HG03571 (cell line): ENCODE measurements around the gene ZNF275.
"Not testable (repeated sequence)": the region's sequence is repeated elsewhere in the genome, so short reads cannot be mapped to it uniquely, and the experiment has no call there.

ENCODE experiments used
- ATAC-seq: cut with Tn5 transposase; IDR thresholded peaks from one replicate; pipeline ENCODE4 v1.9.1; 2021; ENCODE audit not compliant: unreplicated experiment

ZNF275 gene

DNA sequence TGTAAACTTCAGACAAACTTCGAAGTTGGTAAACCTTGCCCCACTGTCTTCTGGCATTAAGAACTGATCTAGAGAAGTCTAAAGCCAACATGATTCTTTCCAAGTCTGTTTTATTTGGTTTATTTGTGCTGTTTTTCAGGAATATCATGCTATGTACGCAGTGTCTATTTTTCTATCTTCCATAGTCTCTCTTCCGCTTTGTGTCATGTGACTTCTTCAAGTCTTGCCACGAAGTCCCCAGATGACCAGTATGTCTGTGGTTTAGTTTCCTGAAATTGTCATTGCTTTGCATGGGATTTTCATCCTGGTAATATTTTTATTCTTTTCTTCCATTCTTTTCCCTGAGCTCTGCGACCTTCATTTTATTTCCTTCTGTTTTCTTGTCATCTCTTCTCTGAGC is 52.1 kb downstream of the ZNF275 start:
- ATAC-seq = no peak

DNA sequence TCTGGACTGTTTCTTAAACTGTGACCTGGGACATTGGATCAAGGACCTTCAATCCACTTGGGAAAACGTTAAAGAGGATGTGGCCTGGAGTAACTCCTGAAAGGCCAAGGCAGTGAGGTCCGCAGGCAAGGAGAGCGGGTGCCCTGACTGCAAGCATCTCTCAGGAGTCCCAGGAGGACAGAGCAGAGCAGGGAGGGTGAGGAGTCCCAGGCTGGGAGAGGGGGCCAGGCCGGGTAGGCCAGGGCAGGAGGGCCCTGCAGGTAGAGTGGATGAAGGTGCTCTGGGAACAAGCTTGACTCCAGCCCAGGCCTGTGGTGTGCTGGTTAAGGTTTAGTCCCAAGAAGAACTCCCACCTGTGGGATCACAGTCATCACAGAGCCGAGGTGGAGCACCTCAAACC is 53.4 kb downstream of the ZNF275 start:
- ATAC-seq = no peak

DNA sequence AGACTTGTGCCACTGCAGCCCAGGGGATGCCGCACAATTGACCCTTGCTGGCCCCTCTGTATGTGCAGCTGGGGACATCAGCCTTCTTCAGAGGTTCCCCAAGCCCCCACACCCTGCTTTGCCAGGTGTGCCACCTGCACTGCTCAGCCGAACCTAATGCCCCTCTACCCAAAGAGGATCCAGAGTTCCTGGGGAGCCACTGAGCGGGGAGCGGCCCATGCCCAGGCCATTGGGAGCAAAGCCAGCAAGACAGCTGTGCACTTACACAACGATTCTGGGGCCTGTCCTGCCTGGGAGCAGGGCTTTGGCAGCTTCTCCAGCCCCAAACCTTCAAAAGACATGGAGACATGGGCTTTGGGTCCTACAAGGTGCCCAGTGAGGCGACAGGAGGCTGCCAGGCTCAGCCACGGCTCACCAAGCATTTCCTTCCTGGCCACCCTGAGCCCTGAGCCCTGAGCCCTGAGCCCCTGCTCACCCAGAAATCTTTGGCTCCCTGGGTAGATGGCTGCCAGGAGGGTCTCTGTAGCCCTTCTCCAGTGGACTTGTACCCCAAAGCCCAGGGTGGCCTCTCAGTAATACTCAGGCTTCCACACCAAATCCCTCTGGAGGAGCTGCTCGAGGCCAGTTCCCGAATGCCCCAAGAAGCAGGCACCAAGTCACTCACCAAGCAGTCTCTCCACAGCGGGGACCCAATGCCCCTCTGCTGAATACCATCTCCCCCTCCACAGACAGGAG is 54.2 kb downstream of the ZNF275 start:
- ATAC-seq = no peak

DNA sequence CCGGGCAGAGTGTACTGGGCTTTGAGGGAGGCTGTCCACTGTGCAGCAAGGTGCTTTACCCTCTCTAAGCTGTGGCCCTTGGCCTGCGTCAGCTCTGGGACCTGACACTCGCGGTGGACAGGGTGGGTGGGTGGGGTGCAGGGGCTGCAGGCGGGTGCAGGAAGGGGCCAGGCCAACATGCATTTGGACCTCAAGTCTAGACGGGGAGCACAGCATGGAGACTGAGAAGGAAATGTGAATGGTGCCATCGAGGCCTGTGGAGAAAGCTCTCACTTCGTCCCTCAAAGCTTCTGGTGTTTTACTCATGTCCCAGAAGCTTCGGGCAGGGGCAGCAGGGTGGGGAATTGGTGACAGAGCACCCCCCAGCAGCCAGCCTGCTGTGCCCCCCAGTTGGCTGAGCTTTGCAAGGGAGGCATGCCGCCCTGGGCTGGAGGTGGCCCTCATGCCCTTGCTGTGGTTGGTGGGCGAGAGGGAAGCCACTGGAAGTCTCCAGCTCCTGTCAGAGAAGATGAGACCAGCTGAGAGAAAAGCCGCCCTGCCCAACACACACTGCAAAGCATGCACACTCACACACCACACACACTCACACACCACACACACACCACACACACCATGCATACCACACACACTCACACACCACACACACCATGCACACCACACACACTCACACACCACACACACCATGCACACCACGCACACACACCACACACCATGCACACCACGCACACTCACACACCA is 54.9 kb downstream of the ZNF275 start:
- ATAC-seq = no peak

DNA sequence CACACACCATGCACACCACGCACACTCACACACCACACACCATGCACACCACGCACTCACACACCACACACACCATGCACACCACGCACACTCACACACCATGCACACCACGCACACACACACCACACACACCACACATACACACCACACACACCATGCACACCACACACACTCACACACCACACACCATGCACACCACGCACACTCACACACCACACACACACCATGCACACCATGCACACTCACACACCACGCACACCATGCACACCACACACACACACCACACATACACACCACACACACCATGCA is 55.5 kb downstream of the ZNF275 start:
- not testable (repeated sequence) for ATAC-seq

DNA sequence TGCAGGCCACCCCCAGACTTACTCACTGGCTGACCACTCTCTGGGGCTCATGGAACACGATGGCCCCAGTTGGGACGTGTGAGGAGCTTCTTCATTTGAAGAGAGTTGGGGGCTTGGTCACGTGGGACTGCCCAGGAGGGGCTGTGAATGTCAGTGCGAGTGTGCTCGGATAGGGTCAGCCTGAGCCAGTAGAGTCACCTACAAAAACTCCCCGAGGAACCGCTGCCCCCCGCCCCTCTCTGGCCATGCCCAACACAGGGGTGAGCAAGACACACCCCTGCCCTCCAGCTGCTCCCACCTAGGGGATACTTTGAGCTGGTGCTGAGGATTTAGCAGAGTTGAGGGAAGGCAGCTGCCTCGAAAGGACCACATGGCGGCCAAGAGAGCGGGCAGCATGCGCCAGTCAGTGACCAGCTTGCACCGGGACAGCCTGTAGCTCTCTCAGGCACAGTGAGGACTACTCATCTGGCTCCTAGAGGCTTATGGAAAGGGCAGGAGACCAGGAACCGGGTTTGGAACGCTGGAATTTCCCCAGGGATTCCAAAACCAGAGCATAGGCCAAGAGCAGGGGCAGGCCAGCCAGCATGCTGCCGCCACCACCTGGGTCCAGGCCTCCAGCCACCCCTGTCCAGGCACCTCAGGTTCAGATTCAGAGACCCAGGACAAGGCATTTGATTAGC is 58.8 kb downstream of the ZNF275 start:
- ATAC-seq = no peak

DNA sequence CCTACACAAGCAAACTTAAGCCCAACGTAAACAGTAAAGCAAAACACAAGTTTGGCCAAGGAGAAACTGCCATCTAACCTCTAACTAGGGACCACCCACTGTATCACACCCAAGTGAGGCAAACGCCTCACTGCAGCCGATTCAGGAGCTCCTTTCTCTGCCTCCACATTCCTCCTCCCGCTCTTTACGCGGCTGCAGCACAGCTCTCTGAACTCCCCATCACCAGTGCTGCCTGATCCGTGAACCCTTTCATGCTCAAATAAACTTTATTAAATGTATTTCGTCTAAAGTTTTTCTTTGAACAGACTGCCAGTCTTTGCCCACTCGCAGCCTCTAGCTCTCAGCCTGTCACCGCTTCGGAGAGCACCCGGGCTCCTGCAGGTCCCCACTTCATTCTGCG is 60.7 kb downstream of the ZNF275 start:
- ATAC-seq = no peak

DNA sequence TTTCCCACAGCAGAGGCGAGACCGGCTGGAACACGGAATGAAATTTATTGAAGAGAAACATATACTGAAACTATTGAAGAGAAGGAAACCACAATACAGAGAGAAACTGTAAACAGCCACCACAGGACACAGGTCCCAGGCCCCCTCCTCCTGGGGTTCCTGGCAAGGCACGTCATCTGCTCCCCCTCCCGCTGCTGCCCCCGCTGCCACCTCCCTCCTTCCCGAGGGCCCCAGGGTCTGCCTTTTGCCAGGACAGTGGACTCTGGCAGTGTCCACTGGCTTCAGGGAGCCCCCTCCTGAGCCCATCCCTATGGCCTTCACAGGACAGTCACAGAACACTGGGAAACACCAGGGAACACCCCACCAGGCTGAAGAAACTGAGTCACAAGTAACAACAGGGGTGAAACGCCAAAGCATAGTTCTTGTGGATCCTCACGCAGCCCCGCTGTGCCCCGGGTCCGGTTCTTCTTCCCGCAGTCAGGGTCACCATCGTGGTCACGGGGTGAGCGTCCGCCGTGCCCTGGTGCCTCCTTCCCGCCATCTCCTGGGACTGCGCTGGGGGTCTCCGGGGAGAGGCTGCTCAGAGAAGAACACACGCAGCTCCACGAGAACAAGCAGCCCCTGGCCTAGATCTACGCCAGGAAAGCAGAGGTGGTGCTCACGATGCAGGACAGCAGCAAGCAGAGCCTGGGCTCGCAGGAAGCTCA is 61.8 kb downstream of the ZNF275 start:
- no peak for ATAC-seq

DNA sequence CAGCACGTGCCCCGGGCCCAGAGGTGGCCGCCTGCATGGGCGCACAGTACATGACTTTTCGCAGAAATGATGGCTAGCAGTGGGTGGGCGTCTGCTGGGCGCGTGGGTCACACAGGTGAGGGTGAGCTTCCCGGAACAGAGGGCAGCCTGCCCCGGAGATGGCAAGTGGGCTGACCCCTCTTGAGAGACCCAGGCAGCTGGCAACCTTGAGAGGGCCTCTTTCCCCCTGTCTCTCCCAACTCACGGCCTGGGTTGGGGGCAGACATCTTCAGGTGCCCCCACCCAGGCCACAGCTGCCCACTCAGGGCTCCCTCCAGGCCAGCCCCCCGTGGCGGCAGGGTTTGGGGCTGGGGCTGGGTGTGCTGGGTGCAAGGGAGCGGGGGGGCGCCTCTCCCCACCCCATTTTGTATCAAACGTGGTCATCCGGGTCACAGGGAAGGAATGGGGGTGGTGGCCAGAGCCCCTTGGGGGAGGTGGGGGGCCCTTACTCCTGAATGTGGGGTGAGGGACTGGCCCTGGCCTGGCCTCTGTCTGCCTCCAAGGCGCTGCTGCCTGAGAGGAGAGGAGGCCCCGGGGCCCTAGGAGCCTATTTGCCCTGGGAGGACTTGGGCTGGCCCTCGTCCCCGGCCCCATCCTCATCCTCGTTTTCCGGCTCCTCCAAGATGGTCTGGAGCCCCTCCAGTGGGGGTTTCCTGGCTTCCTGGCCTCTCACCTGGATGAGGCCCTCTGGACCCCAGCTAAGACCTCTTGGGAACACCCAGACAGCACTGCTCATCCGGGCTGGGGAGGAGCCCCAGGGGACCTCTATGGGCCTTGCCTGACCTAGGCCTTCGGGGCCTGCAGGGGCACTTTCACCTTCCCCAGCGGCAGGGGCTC is 62.6 kb downstream of the ZNF275 start:
- no peak for ATAC-seq

DNA sequence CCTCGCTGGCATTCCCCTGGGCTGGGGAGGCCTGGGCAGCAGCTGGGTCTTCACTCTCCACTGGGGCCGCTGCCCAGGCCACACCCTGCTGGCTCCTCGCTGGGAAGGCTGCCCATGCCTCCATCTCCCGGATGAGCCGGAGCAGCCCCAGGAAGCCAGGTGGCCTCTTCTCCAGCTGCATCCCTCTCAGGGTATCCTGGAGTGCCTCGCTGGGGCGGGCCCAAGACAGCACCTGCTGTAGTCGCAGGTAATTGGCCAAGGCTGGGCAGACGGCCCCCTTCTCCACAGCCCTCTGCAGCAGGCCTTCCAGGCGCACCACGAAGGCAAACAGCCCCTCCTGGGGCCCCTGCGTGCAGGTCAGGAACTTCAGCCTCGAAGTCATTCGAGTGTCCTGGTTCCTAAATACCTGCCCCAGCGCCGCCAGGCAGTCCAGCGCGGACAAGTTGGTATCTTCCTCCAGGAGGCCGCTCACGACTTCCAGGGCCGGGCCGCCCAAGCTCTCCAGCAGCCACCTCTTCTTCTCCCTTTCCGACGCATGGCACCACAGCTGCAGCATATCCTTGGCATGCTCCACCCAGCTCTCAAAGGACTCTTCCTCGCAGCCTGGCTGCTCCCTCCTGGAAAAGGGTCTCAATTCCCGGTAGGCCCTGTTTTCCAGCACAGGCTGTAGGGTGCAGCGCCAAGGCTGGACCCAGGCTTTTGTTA is 63.5 kb downstream of the ZNF275 start:
- no peak for ATAC-seq

DNA sequence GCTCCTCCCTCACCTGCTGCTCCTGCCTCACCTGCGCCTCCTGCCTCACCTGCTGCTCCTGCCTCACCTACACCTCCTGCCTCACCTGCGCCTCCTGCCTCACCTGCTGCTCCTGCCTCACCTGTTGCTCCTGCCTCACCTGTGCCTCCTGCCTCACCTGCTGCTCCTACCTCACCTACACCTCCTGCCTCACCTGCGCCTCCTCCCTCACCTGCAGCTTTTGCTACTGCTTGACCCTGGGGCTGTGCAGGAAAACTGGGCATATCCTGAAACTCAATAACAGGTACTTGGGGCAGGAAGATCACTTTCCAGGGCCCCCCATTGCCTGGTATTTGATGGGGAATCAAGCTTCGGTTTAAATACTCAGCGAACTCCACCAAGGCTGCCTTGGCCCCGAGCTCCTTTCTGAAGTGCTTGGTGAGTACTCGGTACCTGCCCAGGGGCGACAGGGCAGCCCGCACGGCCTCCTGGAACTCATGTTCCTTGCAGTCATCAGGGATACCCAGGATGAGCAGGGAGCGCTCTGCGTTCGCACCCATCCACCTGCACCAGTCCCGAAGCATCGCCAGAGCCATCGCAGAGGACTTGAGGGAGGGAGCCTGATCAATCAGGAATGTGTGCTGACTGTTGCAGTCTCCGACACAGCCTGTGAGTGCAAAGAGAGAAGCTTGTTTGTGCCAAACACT is 64.5 kb downstream of the ZNF275 start:
- ATAC-seq = no peak

DNA sequence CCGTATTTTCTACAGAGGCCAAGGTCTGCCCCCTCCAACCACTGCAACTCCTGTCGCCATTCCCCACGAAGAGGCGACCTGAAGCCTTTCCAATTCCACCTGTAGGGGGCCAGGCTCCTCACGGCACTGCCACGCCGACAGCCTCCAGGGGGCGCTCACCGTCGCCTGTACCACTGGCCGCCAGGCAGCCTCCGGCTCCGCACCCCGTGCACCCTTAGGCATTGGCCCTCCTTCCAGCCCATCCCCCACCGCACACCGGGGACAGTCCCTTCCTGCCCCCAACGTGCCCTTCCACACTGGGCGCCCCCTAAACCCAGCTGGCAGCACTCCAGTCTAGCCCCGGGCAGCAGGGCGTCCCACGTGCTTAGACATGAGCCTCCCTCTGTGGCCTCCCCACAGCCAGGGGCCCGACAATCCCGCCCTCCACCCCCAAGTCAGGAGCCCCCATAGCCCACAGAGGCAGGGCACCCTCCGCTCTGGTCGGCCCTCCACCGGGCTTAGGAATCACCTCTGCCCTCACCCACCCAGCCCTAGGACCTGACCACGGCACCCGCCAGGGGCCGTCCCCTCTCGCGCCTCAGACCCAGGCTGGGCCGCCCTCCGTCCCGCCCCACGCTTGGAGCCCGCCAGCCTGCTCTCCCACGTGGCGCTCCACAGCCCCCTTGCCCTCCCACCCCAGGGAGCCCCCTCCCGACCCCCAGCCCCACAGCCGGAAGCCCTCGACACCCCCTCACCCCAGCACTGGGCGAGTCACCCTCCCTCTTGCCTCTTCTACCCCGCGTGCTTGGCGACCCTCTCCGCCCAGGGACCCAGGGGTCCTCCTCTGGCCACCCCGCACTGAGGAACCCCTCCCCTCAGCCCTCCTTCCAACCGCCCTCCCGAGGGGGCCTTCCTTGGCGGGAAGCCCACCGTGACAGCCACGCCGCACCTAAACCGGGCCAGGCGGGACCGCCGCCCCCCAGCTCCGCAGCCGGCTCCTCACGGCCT is 66.5 kb downstream of the ZNF275 start:
- no peak for ATAC-seq

DNA sequence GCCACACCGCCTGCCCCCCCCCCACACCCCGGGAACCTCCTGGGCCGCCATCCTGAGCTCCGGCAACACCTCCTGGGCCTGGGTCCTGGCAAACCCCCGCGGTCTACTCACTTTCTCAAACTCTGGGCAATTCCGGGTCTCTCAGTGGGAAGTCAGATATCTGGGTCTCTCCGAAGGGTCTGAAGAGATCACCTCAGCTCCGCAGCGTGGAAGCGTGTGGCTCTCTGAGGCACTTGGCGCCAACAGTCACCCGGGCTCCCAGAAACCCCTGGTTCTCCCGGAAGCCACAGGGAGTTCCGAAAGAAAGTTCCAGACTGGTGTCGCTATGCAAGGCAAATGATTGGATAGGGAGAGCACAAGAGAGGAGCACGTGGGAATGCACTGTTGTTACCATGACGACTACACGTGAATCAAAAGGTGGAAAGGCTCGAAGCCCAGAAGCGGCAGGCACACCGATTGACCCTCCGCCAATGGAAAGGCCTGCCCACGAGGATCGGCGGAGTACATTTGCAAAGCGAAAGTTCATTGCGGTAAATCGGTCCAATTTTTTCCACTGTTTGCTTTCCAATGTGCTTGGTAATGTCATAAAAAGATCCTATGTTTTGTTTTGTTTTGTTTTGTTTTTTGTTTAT is 67.3 kb downstream of the ZNF275 start, which contains the start of gene PNMA6E:
PNMA6E (minus strand) TSS at position 218 of the 632 bp plus-strand sequence. CDS start 2,501 bp downstream, outside the sequence.
- ATAC-seq = no peak
